ENCODE results near the gene BZW2.

BZW2 gene

DNA sequence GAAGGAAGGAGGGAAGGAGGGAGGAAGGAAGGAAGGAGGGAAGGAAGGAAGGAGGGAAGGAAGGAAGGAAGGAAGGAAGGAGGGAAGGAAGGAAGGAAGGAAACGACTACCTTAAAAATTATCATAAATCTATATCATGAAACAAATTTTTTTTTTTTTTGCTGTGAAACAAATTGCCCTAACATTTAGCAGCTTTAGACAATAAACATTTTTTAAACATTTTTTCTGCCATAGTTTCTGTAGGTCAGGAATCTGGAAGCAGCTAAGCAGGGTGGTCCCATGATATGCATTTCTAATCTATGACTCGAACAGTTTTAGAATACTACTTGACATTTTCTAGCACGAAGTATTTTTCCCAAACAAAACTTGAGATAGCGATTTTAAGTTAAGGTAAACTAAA, 64.7 kb downstream of the BZW2 start:
- Histone ChIP-seq H3K36me3 (ENCODE audit: control insufficient read depth, insufficient read depth, low read length) (no peaks in the 10 kb centered on the region), H3K27me3 (replicated peaks; ENCODE audit: control insufficient read depth, insufficient read depth, low read length) (no peaks in the 10 kb centered on the region; the same call in 1 of the 2 replicates), H3K4me3 (replicated peaks; ENCODE audit: low read depth, low read length) (no peak overlapping the region)
- DNase-seq (ENCODE audit: extremely low read depth, insufficient read length) = no peak
- TF ChIP-seq, protein P1, sequence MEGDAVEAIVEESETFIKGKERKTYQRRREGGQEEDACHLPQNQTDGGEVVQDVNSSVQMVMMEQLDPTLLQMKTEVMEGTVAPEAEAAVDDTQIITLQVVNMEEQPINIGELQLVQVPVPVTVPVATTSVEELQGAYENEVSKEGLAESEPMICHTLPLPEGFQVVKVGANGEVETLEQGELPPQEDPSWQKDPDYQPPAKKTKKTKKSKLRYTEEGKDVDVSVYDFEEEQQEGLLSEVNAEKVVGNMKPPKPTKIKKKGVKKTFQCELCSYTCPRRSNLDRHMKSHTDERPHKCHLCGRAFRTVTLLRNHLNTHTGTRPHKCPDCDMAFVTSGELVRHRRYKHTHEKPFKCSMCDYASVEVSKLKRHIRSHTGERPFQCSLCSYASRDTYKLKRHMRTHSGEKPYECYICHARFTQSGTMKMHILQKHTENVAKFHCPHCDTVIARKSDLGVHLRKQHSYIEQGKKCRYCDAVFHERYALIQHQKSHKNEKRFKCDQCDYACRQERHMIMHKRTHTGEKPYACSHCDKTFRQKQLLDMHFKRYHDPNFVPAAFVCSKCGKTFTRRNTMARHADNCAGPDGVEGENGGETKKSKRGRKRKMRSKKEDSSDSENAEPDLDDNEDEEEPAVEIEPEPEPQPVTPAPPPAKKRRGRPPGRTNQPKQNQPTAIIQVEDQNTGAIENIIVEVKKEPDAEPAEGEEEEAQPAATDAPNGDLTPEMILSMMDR (IDR thresholded peaks at IDR 0.05; ENCODE audit: insufficient read depth, low read length, poor library complexity, severe bottlenecking) = no peak

DNA sequence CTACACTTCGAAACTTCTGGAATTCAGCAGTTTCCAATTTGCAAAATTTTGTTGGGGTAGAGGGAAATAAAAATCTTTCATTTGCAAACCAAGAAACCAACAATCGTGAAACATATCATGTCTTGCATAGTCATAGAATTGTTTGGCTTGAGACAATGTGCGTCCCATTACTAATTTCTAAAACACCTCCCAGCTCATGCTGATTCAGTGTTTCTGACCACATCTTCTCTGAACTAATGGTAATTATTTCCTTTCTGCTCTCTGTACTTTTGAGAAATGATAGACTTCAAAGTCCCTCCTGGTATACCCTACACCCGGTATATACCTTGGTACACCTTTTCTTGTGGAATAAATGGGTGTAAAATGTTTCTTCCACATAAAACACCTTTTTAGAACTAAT, 65.7 kb downstream of the BZW2 start:
- no peaks in the 10 kb centered on the region; the same call in 1 of the 2 replicates for H3K27me3 ChIP-seq (replicated peaks; ENCODE audit: control insufficient read depth, insufficient read depth, low read length)
- H3K36me3 ChIP-seq (ENCODE audit: control insufficient read depth, insufficient read depth, low read length) = no peaks in the 10 kb centered on the region
- TF ChIP-seq, protein P1 (IDR thresholded peaks at IDR 0.05; ENCODE audit: insufficient read depth, low read length, poor library complexity, severe bottlenecking) = no peak
- H3K4me3 ChIP-seq (replicated peaks; ENCODE audit: low read depth, low read length) = no peak overlapping the region
- no peak for DNase-seq (ENCODE audit: extremely low read depth, insufficient read length)

DNA sequence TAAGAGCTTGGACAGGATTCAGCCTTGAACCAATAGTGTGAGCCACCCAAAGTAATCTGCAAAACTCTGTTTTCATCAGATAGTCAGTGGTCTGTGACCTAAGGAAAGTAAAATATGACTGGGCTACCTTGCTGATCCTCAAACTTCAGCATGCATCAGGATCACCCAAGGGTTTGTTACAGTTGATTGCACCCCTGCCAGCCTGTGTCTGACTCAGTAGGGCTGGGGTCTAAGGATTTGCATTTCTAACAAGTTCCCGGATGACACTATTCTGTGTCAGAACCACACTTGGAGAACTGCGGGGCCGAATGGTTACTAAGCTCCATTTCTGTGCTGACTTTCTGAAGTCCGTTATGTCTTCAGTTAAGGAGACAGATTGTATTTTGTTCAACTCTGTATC, 66.9 kb downstream of the BZW2 start:
- Histone ChIP-seq H3K36me3 (ENCODE audit: control insufficient read depth, insufficient read depth, low read length) (no peaks in the 10 kb centered on the region), H3K4me3 (replicated peaks; ENCODE audit: low read depth, low read length) (no peak overlapping the region), H3K27me3 (replicated peaks; ENCODE audit: control insufficient read depth, insufficient read depth, low read length) (no peaks in the 10 kb centered on the region; the same call in 1 of the 2 replicates)
- DNase-seq (ENCODE audit: extremely low read depth, insufficient read length) = no peak
- TF ChIP-seq, protein P1 (IDR thresholded peaks at IDR 0.05; ENCODE audit: insufficient read depth, low read length, poor library complexity, severe bottlenecking) = no peak

DNA sequence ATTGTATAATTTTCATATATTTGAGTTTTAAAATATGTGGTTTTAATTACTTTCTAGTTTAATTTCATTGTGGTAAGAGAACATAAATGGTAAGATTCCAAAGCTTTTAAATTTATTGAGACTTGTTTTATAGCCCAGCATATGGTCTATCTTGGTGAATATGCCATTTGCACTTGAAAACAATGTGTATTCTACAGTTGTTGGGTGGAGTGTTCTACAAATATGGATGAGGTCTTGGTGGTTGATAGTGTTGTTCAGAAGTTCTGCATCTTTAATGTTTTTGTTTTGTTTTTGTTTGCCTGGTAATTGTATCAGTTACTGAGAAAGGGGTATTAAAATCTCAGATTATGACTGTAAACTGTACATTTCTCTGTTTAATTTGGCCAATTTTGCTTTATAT, 69.9 kb downstream of the BZW2 start:
- TF ChIP-seq, protein P1 (IDR thresholded peaks at IDR 0.05; ENCODE audit: insufficient read depth, low read length, poor library complexity, severe bottlenecking) = no peak
- no peaks in the 10 kb centered on the region for H3K36me3 ChIP-seq (ENCODE audit: control insufficient read depth, insufficient read depth, low read length)
- no peak for DNase-seq (ENCODE audit: extremely low read depth, insufficient read length)
- H3K4me3 ChIP-seq (replicated peaks; ENCODE audit: low read depth, low read length) = no peak overlapping the region
- no peaks in the 10 kb centered on the region; the same call in 1 of the 2 replicates for H3K27me3 ChIP-seq (replicated peaks; ENCODE audit: control insufficient read depth, insufficient read depth, low read length)

DNA sequence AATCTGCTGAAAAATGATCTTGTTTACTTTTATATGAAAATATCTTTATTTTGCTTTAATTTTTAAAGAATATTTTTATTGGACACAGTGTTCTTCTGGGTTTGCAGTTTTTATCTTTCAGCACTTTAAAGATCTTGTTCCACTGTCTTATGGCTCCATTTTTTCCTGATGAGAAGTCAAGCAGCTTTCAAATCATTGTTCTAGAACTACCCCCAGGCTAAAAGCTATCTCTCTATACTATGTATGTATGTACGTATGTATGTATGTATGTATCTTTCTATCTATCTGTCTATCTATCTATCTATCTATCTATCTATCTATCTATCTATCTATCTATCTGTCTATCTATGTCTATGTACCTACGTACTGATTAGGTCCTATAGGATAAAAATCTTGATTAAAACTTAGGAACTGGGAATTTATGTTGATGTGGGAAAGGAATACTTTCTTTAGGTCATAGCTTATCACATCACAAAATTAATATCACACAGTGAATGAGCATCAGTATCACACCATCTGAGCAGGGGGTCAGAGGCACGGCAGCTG, 72.2 kb downstream of the BZW2 start:
- TF ChIP-seq, protein P1 (IDR thresholded peaks at IDR 0.05; ENCODE audit: insufficient read depth, low read length, poor library complexity, severe bottlenecking) = no peak
- Histone ChIP-seq H3K27me3 (replicated peaks; ENCODE audit: control insufficient read depth, insufficient read depth, low read length) (no peaks in the 10 kb centered on the region), H3K4me3 (replicated peaks; ENCODE audit: low read depth, low read length) (no peak overlapping the region), H3K36me3 (ENCODE audit: control insufficient read depth, insufficient read depth, low read length) (no peaks in the 10 kb centered on the region)
- DNase-seq (ENCODE audit: extremely low read depth, insufficient read length) = no peak

DNA sequence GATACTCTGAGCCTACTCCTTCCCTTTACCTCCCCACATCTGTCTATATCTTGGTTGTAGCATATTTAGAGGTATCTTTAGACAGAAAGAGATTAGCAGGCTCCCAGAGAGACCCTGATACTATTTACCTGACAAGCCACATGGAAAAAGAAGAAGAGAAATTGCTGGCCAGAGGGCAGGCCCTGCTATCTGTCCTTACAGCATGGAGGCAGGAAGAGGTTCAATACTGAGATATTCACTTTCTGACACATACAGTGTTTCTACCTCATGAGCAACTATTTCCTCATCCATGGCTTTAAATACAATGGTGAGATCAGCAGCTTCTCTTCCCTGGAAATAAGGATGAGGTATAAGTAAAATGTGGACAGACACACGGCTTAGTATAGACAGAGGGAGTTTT, 73.7 kb downstream of the BZW2 start:
- no peak for DNase-seq (ENCODE audit: extremely low read depth, insufficient read length)
- Histone ChIP-seq H3K4me3 (replicated peaks; ENCODE audit: low read depth, low read length) (no peak overlapping the region), H3K36me3 (ENCODE audit: control insufficient read depth, insufficient read depth, low read length) (no peaks in the 10 kb centered on the region), H3K27me3 (replicated peaks; ENCODE audit: control insufficient read depth, insufficient read depth, low read length) (no peaks in the 10 kb centered on the region)
- TF ChIP-seq, protein P1 (IDR thresholded peaks at IDR 0.05; ENCODE audit: insufficient read depth, low read length, poor library complexity, severe bottlenecking) = no peak

Data from GM06990 (cell line).